ENCODE data around the gene AMFR.

The AMFR gene

GRCh38 chr16:56362706-56363105, 62.6 kb downstream of the AMFR start:
- no peak for DNase-seq (ENCODE audit: low spot score)

GRCh38 chr16:56362057-56362655, 63.2 kb downstream of the AMFR start:
- DNase-seq (ENCODE audit: low spot score), result no peak

GRCh38 chr16:56360117-56361008, 65.0 kb downstream of the AMFR start:
- DNase-seq (ENCODE audit: low spot score), result no peak

- peak; percentile 58 for DNase-seq (ENCODE audit: low spot score)
Measured at GRCh38 chr16:56357765-56358322, 67.5 kb downstream of the AMFR start.

GRCh38 chr16:56357241-56357764, 68.0 kb downstream of the AMFR start:
- peak; percentile 36 for DNase-seq (ENCODE audit: low spot score)

- peak; percentile 86 for DNase-seq (ENCODE audit: low spot score)
Measured at GRCh38 chr16:56356276-56357240, 68.8 kb downstream of the AMFR start.

GRCh38 chr16:56355786-56356275, 69.5 kb downstream of the AMFR start:
- DNase-seq (ENCODE audit: low spot score), result no peak

GRCh38 chr16:56355221-56355620, 70.1 kb downstream of the AMFR start:
- no peak for DNase-seq (ENCODE audit: low spot score)

GRCh38 chr16:56354746-56355145, 70.6 kb downstream of the AMFR start:
- no peak for DNase-seq (ENCODE audit: low spot score)

- DNase-seq (ENCODE audit: low spot score), result no peak
Measured at GRCh38 chr16:56354016-56354415, 71.3 kb downstream of the AMFR start.

- DNase-seq (ENCODE audit: low spot score), result no peak
Measured at GRCh38 chr16:56353054-56353921, 72.1 kb downstream of the AMFR start.

- DNase-seq (ENCODE audit: low spot score), result no peak
Measured at GRCh38 chr16:56352351-56353053, 72.8 kb downstream of the AMFR start.

- no peak for DNase-seq (ENCODE audit: low spot score)
Measured at GRCh38 chr16:56351481-56351880, 73.9 kb downstream of the AMFR start.

GRCh38 chr16:56350491-56351405, 74.6 kb downstream of the AMFR start:
- DNase-seq (ENCODE audit: low spot score), result no peak

- no peak for DNase-seq (ENCODE audit: low spot score)
Measured at GRCh38 chr16:56349711-56350161, 75.6 kb downstream of the AMFR start.

GRCh38 chr16:56349086-56349415, 76.3 kb downstream of the AMFR start:
- no peak for DNase-seq (ENCODE audit: low spot score)

GRCh38 chr16:56348168-56349085, 76.9 kb downstream of the AMFR start:
- DNase-seq (ENCODE audit: low spot score), result no peak

- no peak for DNase-seq (ENCODE audit: low spot score)
Measured at GRCh38 chr16:56347670-56348069, 77.7 kb downstream of the AMFR start.

Data from germinal center (tissue), 1 donor.